Suprapubic skin (tissue), 4 donors: ENCODE measurements around the gene NF1.

Source experiments
- CTCF ChIP-seq, 2 donors: fragments of 200-600 bp in 1 of 2; fragments of 450-650 bp in 1 of 2; sonication (generic) in 1 of 2; IDR thresholded peaks; one replicate each; pipeline ENCODE4 v1.5.1; 2016 to 2019; ENCODE audit warnings: antibody characterized with exemption in 2 of 2, mild to moderate bottlenecking in 1 of 2, moderate library complexity in 1 of 2
- EP300 ChIP-seq: sonication (generic); formaldehyde crosslinking; IDR thresholded peaks from one replicate; pipeline ENCODE4 v1.6.1; 2017; ENCODE audit warnings: antibody characterized with exemption
- POLR2A ChIP-seq, 2 donors: fragments of 450-650 bp; IDR thresholded peaks; one replicate each; pipeline ENCODE4 v1.6.1; 2017; ENCODE audit warnings: antibody characterized with exemption in 2 of 2, mild to moderate bottlenecking in 2 of 2, moderate library complexity in 2 of 2
- POLR2AphosphoS5 ChIP-seq, 3 donors: sonication (generic); formaldehyde crosslinking; IDR thresholded peaks; one replicate each; pipeline ENCODE4 v1.6.1; 2017; ENCODE audit warnings: antibody characterized with exemption in 3 of 3

GRCh38 chr17:31385428-31386285, 290.9 kb downstream of the NF1 start:
- TF ChIP-seq CTCF (IDR thresholded peaks at IDR 0.05) (no peak), POLR2A (IDR thresholded peaks at IDR 0.05) (no peak), EP300 (no peak), POLR2AphosphoS5 (IDR thresholded peaks at IDR 0.05) (no peak)
